GM15510 (cell line): ENCODE data around the gene GNB3.

ENCODE experiments used
- POLR2A ChIP-seq: IDR thresholded peaks from 3 replicates; pipeline ENCODE4 v1.6.1; 2011; ENCODE audit warnings: borderline replicate concordance; ENCODE audit not compliant: insufficient read length; ENCODE audit errors: extremely low read depth

The GNB3 gene

DNA sequence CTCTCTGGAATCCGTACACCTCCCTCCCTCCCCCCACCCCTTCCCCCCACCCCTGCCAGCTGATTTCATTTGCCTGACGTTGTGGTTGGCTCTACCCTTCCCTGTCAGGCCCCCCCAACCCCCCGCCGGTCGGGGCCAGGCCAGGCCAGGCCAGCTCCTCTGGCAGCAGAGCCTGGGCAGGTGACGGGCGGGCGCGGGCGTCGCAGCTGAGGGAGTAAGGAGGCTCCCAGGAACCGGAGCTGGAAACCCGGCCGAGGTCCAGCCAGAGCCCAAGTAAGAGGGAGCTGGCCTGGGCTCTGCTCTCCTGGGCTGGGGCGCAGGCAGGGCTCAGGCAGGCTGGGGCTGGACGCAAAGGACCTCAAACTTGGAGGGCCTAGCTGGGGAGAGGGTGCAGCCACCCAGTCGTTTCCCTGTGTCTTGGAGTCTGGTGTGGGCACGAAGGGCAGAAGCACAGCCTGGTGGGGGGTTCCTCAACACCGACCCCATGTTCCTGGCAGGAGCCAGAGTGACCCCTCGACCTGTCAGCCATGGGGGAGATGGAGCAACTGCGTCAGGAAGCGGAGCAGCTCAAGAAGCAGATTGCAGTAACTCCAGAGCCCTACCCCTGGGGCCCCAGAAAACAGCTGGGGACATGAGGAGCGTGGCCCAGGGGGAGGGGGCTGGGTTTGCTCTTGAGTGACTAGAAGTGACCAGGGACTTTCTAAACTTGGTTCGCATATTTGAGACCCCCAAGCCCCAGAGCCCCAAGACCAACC lies at the start of gene GNB3:
Gene GNB3, plus strand, starts transcription at position 165 of the 755 bp plus-strand sequence. Its CDS starts 363 bp downstream, at position 528.
- no peak for TF ChIP-seq POLR2A

- TF ChIP-seq POLR2A = no peak
Observed at GRCh38 chr12:6791931-6792520, 48.7 kb upstream of the GNB3 start.

DNA sequence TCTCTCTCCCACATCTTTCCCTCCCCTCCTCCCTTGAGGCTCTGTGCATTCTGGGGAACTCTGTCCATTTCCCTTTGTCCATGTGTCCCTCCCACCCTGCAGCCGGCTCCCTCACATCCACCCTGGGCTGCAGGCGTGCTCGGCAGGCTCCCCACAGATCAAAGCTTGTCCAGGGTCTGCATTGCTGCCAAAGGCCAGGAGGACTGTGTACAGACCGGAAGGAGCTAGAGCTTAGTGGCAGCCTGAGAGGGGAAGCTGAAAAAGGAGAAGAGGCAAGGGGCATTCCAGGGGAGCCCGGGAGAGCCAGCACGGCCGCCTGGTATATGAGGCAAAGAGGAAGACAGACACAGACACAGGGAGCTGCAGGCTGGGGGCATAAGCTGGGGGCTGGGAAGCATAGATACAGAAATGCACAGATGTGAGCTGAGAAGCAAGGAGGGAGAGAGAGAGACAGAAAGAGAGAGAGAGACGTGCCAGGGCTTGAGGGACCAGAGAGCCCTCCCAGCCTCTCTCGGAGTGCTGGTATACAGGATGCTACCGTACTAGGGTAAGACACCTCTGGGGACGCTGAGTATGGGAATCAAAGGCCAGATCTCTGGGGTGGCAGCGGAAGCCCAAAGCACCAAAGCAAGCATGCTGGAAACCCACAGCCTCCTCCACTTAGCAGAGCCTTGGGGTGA lies 48.1 kb upstream of the GNB3 start:
- TF ChIP-seq POLR2A = no peak

DNA sequence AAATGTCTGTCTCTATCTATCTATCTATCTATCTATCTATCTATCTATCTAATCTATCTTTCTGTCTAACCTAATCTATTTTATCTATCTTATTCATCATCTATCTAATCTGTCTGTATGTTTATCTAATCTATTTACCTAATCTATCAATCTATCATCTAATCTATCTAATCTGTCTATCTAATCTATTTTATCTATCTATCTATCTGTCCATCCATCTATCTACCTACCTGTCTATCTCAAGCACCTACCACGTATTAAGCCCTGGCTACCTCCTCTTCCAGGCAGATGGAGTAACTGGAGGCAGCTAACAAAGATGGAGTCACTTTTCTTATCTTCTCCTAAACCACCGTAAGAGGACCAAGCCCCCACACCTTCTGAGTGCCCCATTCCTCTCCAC lies 45.6 kb upstream of the GNB3 start:
- TF ChIP-seq POLR2A = no peak

- TF ChIP-seq POLR2A = no peak
Observed at GRCh38 chr12:6796576-6796975, 44.1 kb upstream of the GNB3 start.

DNA sequence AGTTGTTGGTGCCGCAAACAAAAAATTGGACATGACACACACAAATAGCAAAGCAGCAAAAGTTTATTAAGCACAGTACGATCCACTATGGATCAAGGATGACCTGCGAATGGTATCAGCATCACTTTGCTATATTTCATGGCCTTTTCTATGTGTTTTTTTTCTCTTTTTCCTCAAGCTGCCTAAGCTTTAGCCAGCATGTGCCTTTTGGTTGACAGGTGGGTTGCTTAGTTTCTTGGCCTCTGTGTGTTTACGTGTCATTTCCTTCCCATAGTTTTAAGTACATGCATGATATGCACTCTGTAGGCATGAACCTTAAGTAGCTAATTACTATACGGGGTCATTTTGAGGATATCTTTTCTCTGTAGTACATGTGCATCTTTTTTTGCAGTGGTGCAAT lies 41.6 kb upstream of the GNB3 start:
- no peak for TF ChIP-seq POLR2A

DNA sequence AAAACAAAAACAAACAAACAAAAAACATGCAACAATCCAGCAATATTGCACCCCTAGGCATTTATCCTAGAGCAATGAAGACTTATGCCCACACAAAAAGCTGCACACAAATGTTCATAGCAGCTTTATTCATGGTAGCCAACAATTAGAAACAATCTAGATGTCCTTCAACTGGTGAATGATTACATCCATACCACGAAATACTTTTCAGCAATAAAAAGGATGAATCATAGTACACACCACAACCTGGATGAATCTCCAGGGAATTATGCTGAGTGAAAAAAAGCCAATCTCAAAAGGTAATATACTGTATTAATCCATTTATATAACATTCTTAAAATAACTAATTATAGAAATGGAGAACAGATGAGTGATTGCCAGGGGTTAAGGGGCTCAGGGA lies 33.6 kb upstream of the GNB3 start:
- TF ChIP-seq POLR2A = no peak

DNA sequence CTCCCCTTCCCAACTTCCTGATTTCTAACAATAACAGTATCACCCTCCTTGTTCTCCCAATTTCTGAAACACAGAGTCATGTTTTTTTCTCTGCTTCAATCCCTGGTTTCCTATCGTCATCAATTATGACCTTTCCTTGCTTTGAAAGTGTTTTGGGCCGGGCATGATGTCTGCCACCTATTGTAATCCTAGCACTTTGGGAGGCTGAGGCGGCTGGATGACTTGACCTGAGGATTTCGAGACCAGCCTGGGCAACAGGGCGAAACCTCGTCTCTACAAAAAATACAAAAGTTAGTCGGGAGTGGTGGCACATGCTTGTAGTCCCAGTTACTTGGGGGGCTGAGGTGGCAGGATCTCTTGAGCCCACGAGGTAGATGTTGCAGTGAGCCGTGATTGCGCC lies 31.7 kb upstream of the GNB3 start:
- TF ChIP-seq POLR2A = no peak

DNA sequence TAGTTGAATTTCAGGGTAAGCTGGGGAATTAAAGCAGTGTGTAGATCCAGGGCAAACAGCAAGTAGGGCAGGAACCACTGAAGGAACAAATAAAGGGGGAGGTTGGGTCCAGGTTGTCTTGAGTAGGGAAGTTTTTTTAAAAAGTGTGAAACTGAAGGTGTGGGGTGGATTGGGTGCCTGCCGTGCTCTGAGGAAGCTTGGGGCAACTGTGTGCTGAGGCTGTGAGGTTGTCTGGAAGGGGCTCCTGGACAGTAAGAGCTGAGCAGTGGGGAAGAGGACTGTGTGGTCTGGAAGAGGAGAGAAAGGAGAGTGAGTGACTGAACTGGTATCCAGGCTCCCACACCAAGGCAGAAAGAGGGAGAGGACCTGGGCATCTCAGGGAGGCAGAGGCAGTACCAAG lies 30.0 kb upstream of the GNB3 start:
- TF ChIP-seq POLR2A = no peak

GRCh38 chr12:6813363-6813762 lies 27.4 kb upstream of the GNB3 start:
- TF ChIP-seq POLR2A = no peak

GRCh38 chr12:6816598-6816997 lies 24.1 kb upstream of the GNB3 start:
- TF ChIP-seq POLR2A = no peak

GRCh38 chr12:6817098-6817497 lies 23.6 kb upstream of the GNB3 start:
- no peak for TF ChIP-seq POLR2A

DNA sequence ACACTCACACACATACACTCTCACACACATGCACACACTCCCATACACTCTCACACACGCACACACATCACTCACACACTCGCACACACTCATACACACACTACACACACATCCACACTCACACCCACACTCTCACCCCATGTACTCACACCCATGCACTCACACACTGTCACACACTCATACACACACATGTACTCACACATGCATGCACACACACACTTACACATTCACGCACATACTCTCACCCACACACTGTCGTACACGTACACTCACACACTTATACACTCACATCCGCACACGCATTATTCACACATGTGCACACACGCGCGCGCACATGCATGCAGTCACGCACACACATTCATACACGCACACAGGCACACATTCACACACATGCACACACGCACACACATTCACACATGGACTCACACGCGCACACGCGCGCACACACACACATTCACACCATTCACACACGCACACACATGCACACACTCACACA lies 23.0 kb upstream of the GNB3 start:
- TF ChIP-seq POLR2A = no peak

DNA sequence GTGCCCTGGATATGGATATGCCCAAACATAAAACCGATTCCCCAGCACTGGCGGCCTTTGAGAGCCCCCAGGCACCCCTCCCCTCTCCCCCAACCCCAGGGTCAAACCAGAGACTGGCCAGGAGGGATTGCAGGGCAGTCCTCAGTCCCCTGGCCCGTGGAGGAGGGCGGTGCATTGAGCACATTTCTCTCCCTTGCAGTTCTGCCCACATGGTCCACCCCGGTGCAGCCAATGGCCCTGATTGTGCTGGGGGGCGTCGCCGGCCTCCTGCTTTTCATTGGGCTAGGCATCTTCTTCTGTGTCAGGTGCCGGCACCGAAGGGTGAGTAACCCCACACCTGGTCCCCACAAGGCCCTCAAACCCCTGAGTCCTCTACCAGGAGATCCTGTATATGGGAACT lies 22.5 kb upstream of the GNB3 start:
- TF ChIP-seq POLR2A = no peak

DNA sequence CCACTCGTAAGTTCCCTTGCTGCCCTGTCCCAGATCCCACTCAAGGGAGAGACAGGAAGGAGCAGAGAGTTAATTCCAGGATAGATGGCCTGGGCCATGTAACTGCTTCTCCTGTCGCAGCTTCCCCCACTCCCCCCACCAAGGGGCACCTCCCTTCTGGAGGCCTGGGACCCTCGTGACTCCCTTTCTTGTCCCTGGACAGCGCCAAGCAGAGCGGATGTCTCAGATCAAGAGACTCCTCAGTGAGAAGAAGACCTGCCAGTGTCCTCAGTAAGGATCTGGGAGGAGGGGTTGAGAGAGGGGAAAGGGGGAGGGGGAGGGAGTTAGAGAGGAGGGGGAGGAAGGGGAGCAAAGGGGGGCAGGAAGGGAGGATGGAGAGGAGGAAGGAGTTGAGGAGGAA lies 22.1 kb upstream of the GNB3 start:
- no peak for TF ChIP-seq POLR2A
